AG09309 (cell line): ENCODE measurements around the gene IP6K1.

Experiments
- DNase-seq: peaks from one replicate; pipeline ENCODE4 v3.0.0-alpha.2; 2010; ENCODE audit warnings: low read depth
- H3K4me3 ChIP-seq: 2 replicates; pipeline ENCODE4 v1.5.1; 2011; ENCODE audit warnings: mild to moderate bottlenecking, low read depth, low read length, moderate library complexity; ENCODE audit not compliant: control insufficient read depth
- TF ChIP-seq, protein P1 (sequence below): IDR thresholded peaks from 2 replicates; pipeline ENCODE4 v1.5.1; 2011; ENCODE audit warnings: mild to moderate bottlenecking, low read depth, low read length, inconsistent platforms; ENCODE audit not compliant: insufficient read depth, control insufficient read depth; ENCODE audit errors: missing control alignments

The IP6K1 gene

DNA sequence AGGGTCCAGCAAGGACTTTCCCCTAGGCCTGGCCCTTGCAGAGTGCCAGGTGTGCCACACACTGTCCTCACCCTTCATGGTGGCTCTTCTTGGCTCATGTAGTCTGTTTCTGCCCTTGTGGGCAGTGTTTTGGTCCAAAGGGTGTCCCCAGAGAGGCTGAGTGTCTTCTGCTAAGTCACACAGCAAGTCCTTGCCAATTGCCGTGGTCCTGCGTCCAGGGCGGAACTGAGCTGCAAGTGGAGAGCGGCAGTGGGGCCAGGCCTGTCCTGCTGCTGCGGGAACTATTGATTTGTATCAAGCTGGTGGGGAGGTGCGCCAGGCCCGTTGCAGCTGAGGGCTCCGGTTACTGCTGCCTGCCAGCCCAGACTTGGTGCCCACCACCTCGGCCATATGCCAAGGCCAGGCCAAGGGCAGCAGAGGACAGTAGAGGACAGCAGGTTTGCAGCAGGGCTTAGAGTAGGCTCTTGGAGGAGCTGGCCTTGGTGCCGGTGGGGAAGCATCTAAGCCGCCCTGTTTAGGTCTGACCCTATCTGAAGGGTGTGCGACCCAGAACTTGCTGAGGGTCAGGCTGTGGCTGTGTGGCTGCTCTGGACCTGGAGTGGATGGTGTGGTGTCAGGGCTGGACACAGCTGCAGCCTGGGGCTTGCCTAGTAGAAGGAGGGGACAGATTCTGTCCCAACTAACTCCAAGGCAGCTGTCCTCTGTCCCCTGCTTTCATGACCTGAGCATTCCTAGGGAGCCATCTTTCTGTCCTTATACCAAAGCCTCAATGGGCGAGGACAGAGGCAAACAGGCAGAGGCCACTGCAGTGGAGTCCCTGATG, 71.4 kb downstream of the IP6K1 start:
- TF ChIP-seq, protein P1, sequence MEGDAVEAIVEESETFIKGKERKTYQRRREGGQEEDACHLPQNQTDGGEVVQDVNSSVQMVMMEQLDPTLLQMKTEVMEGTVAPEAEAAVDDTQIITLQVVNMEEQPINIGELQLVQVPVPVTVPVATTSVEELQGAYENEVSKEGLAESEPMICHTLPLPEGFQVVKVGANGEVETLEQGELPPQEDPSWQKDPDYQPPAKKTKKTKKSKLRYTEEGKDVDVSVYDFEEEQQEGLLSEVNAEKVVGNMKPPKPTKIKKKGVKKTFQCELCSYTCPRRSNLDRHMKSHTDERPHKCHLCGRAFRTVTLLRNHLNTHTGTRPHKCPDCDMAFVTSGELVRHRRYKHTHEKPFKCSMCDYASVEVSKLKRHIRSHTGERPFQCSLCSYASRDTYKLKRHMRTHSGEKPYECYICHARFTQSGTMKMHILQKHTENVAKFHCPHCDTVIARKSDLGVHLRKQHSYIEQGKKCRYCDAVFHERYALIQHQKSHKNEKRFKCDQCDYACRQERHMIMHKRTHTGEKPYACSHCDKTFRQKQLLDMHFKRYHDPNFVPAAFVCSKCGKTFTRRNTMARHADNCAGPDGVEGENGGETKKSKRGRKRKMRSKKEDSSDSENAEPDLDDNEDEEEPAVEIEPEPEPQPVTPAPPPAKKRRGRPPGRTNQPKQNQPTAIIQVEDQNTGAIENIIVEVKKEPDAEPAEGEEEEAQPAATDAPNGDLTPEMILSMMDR = no peak
- no peak for DNase-seq

DNA sequence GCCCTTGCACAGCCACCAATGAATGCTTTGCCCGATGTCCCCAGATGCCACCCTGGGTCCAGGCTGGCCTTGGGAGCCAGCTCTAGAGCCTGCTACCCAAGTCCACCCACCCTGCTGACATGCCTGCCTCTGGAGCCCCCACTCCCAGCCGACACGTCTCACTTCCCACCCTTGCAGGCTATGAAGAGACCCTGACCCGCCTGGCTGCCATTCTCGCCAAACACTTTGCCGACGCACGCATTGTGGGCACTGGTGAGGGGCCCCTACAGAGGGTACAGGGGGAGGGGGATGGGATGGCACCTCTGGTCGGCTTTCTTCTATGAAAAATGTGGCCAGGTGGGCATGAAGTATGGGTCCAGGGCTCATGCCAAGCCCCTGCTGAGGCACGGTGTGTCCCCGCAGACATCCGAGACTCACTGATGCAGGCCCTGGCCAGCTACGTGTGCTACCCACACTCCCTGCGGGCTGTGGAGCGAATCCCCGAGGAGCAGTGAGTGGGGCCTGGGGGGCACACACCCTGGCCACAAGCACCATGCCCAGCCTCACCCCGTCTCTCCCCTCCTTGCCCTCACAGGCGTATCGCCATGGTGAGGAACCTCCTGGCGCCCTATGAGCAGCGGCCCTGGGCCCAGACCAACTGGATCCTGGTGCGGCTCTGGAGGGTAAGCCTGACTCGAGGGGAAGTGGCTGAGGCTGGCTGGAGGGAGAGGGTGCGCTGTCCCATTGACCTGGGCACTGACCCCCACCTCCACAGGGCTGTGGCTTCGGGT, 72.8 kb downstream of the IP6K1 start:
- H3K4me3 ChIP-seq = no peak overlapping the region
- TF ChIP-seq, protein P1 = no peak
- DNase-seq = no peak

More for the DNA sequence above, 71.4 kb downstream of the IP6K1 start:
- no peak overlapping the region for H3K4me3 ChIP-seq

DNA sequence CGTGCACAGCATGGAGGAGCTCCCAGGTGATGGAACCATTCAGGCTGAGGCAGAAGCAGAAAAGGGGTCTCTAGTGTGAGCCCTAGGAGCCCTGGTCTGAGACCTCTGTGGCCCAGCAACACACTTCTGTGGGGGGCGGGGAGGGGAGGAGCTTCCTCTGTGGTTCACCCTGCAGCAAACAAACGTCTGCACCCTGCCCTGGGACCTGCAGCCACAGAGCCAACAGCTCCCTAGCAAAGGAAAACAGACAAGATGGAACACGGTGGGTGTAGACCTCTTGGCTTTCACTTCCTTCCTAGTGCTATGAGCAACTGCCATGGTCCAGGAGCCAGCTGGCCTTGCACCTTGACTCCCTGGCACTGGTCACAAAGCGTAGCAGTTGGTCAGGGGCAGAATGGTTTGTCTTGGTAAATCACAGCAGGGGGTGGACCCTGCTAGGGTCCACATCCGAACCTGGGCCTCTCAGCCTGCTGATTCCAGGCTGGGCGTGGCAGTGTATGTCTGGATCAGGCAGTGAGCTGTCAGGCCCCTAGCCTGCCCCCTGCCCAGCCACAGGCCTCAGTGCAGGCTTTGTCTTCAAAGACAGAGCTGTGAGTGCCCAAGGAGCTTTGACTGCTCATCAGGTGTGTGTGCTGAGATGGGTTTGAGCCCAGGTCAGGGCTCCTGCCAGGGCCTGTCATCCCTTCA, 73.6 kb downstream of the IP6K1 start:
- H3K4me3 ChIP-seq = no peak overlapping the region
- DNase-seq = no peak
- TF ChIP-seq, protein P1 = no peak

DNA sequence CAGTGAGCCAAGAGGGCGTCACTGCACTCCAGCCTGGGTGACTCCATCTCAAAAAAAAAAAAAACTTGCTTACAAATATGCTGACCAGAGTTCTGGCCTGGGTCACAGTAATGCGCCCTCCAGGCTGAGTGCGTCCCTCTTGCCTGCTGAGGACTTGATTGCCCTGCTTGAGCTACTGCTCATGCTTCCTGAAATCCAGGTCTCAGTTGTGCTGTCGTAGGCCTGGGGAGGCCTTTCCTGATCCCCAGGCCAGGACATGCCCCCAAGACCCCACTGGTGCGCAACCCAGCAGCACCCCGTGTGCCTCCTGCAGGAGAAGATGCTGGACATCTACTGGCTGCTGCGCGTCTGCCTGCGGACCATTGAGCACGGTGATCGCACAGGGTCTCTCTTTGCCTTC, 74.2 kb downstream of the IP6K1 start:
- DNase-seq = no peak
- TF ChIP-seq, protein P1 = no peak
- H3K4me3 ChIP-seq = no peak overlapping the region

DNA sequence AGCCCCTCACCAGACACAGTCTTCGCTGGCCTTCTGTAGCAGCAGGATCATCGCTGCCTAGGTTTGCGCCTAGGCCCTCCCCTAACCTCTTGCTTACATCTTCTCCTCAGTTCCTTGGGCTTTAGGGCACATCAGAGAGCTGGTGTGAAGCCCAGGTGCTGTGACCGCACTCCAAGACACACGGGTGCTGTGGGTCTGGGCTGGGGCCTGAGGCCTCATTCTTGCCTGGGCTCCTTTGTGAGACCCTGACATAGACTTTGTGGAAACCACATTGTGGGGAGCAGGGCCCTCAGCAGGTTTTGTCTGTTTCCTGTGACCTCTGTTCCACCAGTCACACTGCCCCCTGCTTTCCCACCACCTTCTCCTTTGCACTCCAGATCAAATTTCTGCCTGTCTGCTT, 74.9 kb downstream of the IP6K1 start:
- TF ChIP-seq, protein P1 = no peak
- no peak for DNase-seq
- no peak overlapping the region for H3K4me3 ChIP-seq

DNA sequence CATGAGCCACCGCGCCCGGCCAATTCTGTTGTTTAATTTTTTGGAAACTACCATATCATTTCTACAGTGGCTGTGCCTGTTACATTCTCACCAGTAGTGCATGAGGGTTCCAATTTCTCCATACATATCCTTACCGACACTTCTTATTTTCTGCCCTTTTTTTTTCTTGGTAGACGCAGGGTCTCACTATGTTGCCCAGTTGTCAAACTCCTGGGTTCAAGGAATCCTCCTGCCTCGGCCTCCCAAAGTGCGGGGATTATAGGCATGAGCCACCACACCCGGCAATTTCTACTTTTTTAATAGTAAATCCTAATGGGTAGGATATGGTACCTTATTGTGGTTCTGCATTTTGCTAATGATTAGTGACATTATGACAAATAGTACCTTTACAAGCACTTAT, 76.5 kb downstream of the IP6K1 start:
- TF ChIP-seq, protein P1 = no peak
- DNase-seq = no peak

More for the DNA sequence above, 76.5 kb downstream of the IP6K1 start:
- H3K4me3 ChIP-seq = no peak overlapping the region
